Endodermal cell (in vitro differentiated cells): Measurements from ENCODE around the gene ENTR1. TPM values are rescaled to one million over a fixed set of nuclear protein-coding genes. Genes with fewer than 3 reads are reported as not detected.

Experiments
- DNase-seq: peaks from one replicate; pipeline ENCODE4 v3.0.0-alpha.2; 2017
- H3K27ac ChIP-seq: 2 replicates; pipeline ENCODE4 v1.5.1; 2013; ENCODE audit warnings: mild to moderate bottlenecking, low read depth, low read length, moderate library complexity
- H3K27me3 ChIP-seq: 2 replicates; pipeline ENCODE4 v1.6.1; 2013; ENCODE audit warnings: mild to moderate bottlenecking, low read length, moderate library complexity; ENCODE audit not compliant: insufficient read depth, control insufficient read depth, poor library complexity, severe bottlenecking
- H3K36me3 ChIP-seq: 2 replicates; pipeline ENCODE4 v1.7.0; 2013; ENCODE audit warnings: mild to moderate bottlenecking, low read length, moderate library complexity; ENCODE audit not compliant: control insufficient read depth, insufficient read depth
- H3K4me1 ChIP-seq: one replicate; pipeline ENCODE4 v1.7.0; 2013; ENCODE audit warnings: low read length; ENCODE audit not compliant: control insufficient read depth, insufficient read depth
- H3K4me3 ChIP-seq: 2 replicates; pipeline ENCODE4 v1.5.1; 2013; ENCODE audit warnings: mild to moderate bottlenecking, low read length, moderate library complexity
- H3K9ac ChIP-seq: 2 replicates; pipeline ENCODE4 v1.6.1; 2013; ENCODE audit warnings: mild to moderate bottlenecking, low read length, moderate library complexity; ENCODE audit not compliant: poor library complexity, severe bottlenecking; ENCODE audit errors: extremely low read depth
- H3K9me3 ChIP-seq: 2 replicates; pipeline ENCODE4 v1.6.1; 2013; ENCODE audit warnings: mild to moderate bottlenecking, low read length, moderate library complexity; ENCODE audit not compliant: control insufficient read depth
- H3K27ac Mint-ChIP-seq: 2 replicates; pipeline ENCODE4 v1.8.0; 2020; ENCODE audit warnings: mixed read lengths
- H3K27me3 Mint-ChIP-seq: 2 replicates; pipeline ENCODE4 v1.8.0; 2021; ENCODE audit warnings: mild to moderate bottlenecking, mixed read lengths; ENCODE audit not compliant: insufficient read depth
- H3K36me3 Mint-ChIP-seq: 2 replicates; pipeline ENCODE4 v1.8.0; 2020; ENCODE audit warnings: low read depth, mixed read lengths
- H3K4me1 Mint-ChIP-seq: 2 replicates; pipeline ENCODE4 v1.8.0; 2020; ENCODE audit warnings: mixed read lengths
- H3K4me3 Mint-ChIP-seq: 2 replicates; pipeline ENCODE4 v1.8.0; 2020; ENCODE audit warnings: mild to moderate bottlenecking, moderate library complexity, mixed read lengths
- H3K9me3 Mint-ChIP-seq: 2 replicates; pipeline ENCODE4 v1.8.0; 2020; ENCODE audit warnings: mild to moderate bottlenecking, mixed read lengths
- WGBS, 2 experiments: methylation state at CpG; one replicate each; pipeline versions ENCODE4 v1.1.5 to v1.1.7; 2013; ENCODE audit warnings: missing lambda C conversion rate in 2 of 2, mixed read lengths in 1 of 2; ENCODE audit not compliant: insufficient coverage in 1 of 2, insufficient read length in 1 of 2; 5-methylcytosine and 5-hydroxymethylcytosine counted together
- total RNA-seq, 2 donors: library from RNA; stranded (reverse); fragmentation: NEBNext Ultra II Directional in 1 of 2; extraction: Animal tissue kit (Norgen Biotek cat#: 25700) in 1 of 2; gene quantifications; 2 replicates in 1 of 2; 3 replicates in 1 of 2; pipeline ENCODE4 v1.2.1, GENCODE V29; 2021
- TF ChIP-seq, protein P1 (sequence below): fragments of 200-600 bp; sonication (generic); conservative IDR thresholded peaks from 2 replicates; pipeline ENCODE4 v1.5.0; 2021; ENCODE audit warnings: antibody characterized with exemption, mild to moderate bottlenecking

ENTR1 gene
- total RNA-seq, 2 donors from 2014 or later = 76.6 to 83.1 TPM

DNA sequence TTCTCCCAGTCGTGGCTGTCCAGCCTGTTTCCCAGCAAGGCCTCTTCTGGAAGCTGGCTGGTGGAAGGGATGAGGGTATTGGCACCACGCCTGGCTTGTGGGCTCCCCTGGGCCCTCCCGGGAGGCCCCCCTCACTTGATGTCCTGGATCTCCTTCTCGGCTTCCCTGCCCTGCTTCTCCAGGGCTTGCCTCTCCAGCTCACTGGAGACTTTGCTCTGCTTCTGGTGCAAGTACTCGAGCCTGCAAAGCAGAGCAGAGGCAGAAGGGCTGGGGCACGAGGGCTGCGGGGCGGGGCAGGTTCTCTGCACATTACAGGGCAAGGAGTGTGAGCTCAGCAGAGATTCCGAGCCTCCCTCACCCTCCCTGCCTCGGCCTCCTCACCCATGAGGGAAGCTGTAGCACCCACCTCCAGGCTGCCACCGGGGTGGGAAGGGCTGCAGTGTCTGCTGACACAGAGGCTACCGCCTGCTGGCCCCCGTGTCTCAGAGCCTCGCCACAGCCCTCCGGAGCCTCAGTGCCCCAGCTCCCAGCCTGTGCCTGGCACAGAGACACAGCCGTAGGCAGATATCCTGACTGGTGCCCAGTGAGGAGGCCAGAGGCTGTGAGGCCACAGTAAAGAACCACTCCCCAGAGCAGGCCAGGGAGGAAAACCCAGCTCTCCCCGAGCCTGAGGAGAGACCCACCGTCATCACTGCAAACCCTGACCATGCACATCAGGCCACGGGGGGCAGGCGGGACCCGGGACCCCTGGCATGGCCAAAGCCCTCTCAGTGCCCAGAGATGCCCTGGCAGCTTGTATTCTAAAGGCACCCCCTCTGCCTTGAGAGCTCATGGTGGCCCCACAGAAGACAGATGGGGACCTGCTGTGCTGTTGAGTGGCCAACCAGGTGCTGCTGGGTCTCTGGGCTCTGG, 17.6 kb downstream of the ENTR1 start:
- peaks cover 88% of the 10 kb centered on the region for H3K36me3 ChIP-seq
- no peak overlapping the region for H3K27ac Mint-ChIP-seq
- 90 to 98% methylated on average over 11 to 21 of the region's 21 CpGs for WGBS, 2 experiments
- TF ChIP-seq, protein P1, sequence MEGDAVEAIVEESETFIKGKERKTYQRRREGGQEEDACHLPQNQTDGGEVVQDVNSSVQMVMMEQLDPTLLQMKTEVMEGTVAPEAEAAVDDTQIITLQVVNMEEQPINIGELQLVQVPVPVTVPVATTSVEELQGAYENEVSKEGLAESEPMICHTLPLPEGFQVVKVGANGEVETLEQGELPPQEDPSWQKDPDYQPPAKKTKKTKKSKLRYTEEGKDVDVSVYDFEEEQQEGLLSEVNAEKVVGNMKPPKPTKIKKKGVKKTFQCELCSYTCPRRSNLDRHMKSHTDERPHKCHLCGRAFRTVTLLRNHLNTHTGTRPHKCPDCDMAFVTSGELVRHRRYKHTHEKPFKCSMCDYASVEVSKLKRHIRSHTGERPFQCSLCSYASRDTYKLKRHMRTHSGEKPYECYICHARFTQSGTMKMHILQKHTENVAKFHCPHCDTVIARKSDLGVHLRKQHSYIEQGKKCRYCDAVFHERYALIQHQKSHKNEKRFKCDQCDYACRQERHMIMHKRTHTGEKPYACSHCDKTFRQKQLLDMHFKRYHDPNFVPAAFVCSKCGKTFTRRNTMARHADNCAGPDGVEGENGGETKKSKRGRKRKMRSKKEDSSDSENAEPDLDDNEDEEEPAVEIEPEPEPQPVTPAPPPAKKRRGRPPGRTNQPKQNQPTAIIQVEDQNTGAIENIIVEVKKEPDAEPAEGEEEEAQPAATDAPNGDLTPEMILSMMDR = no peak
- no peaks in the 10 kb centered on the region for H3K4me1 Mint-ChIP-seq
- DNase-seq = no peak
- H3K27me3 ChIP-seq = no peaks in the 10 kb centered on the region
- no peaks in the 10 kb centered on the region for H3K4me1 ChIP-seq
- H3K9me3 Mint-ChIP-seq = no peaks in the 10 kb centered on the region
- H3K4me3 ChIP-seq = no peak overlapping the region
- no peak overlapping the region for H3K4me3 Mint-ChIP-seq
- H3K27me3 Mint-ChIP-seq = no peaks in the 10 kb centered on the region
- H3K9me3 ChIP-seq = no peaks in the 10 kb centered on the region
- no peak overlapping the region for H3K9ac ChIP-seq
- H3K36me3 Mint-ChIP-seq = peaks cover 61% of the 10 kb centered on the region
- no peak overlapping the region for H3K27ac ChIP-seq

DNA sequence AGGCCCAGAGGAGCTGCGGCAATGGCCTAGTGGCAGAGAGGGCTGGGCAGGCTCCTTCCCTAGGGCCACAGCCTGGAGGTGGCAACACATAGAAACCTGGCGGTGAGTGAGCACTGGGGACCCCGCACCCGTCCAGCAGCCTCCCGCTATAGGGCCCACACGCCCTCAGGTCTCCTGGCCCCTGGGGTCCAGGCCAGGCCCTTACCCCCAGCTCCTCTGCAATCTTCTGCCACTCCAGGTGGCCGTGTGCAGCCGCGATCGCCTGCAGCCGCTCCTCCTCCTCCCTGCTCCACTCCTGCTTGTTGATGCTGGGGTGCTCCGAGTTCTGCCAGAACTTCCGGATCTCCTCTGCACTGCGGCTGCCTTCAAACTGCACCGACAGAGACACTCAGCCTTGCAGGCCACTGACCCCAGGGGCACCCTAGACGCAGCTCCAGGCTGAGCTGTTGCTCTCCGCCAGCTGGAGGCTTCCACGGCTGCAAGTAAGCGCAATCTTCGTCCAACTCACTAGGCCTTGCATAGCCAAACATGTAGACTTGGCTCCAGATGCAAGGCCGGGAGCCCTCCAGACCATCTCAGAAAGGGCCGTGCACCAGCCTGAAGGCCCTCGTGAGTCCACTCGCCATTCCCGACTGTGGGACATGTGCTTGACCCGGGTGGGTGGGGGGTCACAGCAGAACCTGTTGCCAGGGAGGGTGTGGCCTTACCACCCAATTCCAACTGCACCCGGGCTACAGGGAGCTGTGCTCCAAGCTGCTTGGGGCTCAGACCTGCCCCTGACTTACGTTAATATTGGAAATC, 18.5 kb downstream of the ENTR1 start:
- DNase-seq = no peak
- H3K4me1 Mint-ChIP-seq = no peaks in the 10 kb centered on the region
- peaks cover 91% of the 10 kb centered on the region for H3K36me3 ChIP-seq
- H3K9me3 ChIP-seq = no peaks in the 10 kb centered on the region
- H3K36me3 Mint-ChIP-seq = peaks cover 65% of the 10 kb centered on the region
- no peak overlapping the region for H3K9ac ChIP-seq
- H3K4me3 ChIP-seq = no peak overlapping the region
- no peaks in the 10 kb centered on the region for H3K27me3 Mint-ChIP-seq
- H3K4me3 Mint-ChIP-seq = no peak overlapping the region
- H3K27ac Mint-ChIP-seq = no peak overlapping the region
- no peak overlapping the region for H3K27ac ChIP-seq
- no peaks in the 10 kb centered on the region for H3K9me3 Mint-ChIP-seq
- no peaks in the 10 kb centered on the region for H3K4me1 ChIP-seq
- TF ChIP-seq, protein P1 = no peak
- no peaks in the 10 kb centered on the region for H3K27me3 ChIP-seq
- WGBS, 2 experiments = 95 to 96% methylated on average over 24 to 28 of the region's 28 CpGs

DNA sequence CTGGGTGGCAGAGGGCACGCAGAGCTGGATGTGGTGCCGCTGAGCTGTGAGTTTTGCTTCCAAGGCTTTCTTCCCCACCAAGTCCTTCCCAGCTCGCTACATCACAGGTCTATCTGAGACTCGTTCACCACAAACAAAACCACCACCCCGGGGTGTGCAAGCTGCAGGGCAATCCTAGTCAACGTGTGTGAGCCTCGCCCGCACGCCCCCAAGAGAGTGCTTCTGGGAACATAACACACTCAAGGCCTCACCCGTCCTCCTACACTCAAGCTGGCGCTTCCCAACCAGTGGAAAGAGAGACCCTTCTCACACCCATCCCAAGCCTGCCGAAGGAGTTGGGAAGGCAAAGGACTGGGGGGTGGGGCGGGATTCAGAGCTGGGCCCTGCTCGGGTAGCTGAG, 21.0 kb downstream of the ENTR1 start:
- WGBS, 2 experiments = 90 to 100% methylated on average over 10 to 14 of the region's 14 CpGs
- H3K4me3 ChIP-seq = no peak overlapping the region

More for the DNA sequence above, 21.0 kb downstream of the ENTR1 start:
- no peak for DNase-seq
- Mint-ChIP-seq H3K9me3 (no peaks in the 10 kb centered on the region), H3K4me3 (no peak overlapping the region), H3K4me1 (no peaks in the 10 kb centered on the region), H3K27me3 (no peaks in the 10 kb centered on the region), H3K27ac (no peak overlapping the region), H3K36me3 (peaks cover 66% of the 10 kb centered on the region)
- no peak overlapping the region for H3K9ac ChIP-seq
- H3K9me3 ChIP-seq = no peaks in the 10 kb centered on the region
- peaks cover 86% of the 10 kb centered on the region for H3K36me3 ChIP-seq
- TF ChIP-seq, protein P1 = no peak
- H3K27me3 ChIP-seq = no peaks in the 10 kb centered on the region
- H3K4me1 ChIP-seq = no peaks in the 10 kb centered on the region
- H3K27ac ChIP-seq = no peak overlapping the region
